Natural killer cell (primary cell): Measurements from ENCODE around the gene OSBPL3. TPM values are rescaled to one million over a fixed set of nuclear protein-coding genes. Genes with fewer than 3 reads are reported as not detected.

Experiments
- ATAC-seq, 3 donors: fragments of 150-1000 bp in 2 of 3; fragments of 200-7000 bp in 1 of 3; cut with Tn5 transposase; 1 replicate in 1 of 3; 2 replicates in 2 of 3; pipeline ENCODE4 v1.10.0; 2021; ENCODE audit warnings: mild to moderate bottlenecking in 2 of 3, moderate library complexity in 2 of 3
- DNase-seq, 2 donors: peaks; one replicate each; pipeline versions ENCODE4 v3.0.0 to v3.0.0-alpha.2; 2013 to 2021; ENCODE audit warnings: mixed read lengths in 1 of 2
- H3K27ac ChIP-seq: one replicate; pipeline ENCODE4 v1.5.1; 2013; ENCODE audit warnings: mild to moderate bottlenecking, low read length
- H3K27me3 ChIP-seq: one replicate; pipeline ENCODE4 v1.6.1; 2013; ENCODE audit warnings: low read length; ENCODE audit not compliant: control insufficient read depth, insufficient read depth
- H3K36me3 ChIP-seq: one replicate; pipeline ENCODE4 v1.6.1; 2013; ENCODE audit warnings: low read length; ENCODE audit not compliant: control insufficient read depth, insufficient read depth
- H3K4me1 ChIP-seq: one replicate; pipeline ENCODE4 v1.6.1; 2013; ENCODE audit warnings: low read length; ENCODE audit not compliant: control insufficient read depth, insufficient read depth
- H3K4me3 ChIP-seq: one replicate; pipeline ENCODE4 v1.5.1; 2013; ENCODE audit warnings: low read length
- H3K9me3 ChIP-seq: one replicate; pipeline ENCODE4 v1.6.1; 2013; ENCODE audit warnings: low read length; ENCODE audit not compliant: control insufficient read depth, insufficient read depth
- H3K27ac Mint-ChIP-seq, 2 donors: one replicate each; pipeline ENCODE4 v1.8.0; 2022; ENCODE audit warnings: mild to moderate bottlenecking in 2 of 2, mixed read lengths in 2 of 2, moderate library complexity in 1 of 2
- H3K27me3 Mint-ChIP-seq, 2 donors: one replicate each; pipeline ENCODE4 v1.8.0; 2022; ENCODE audit warnings: low read depth in 2 of 2, mixed read lengths in 2 of 2
- H3K36me3 Mint-ChIP-seq: one replicate; pipeline ENCODE4 v1.8.0; 2022; ENCODE audit warnings: mixed read lengths
- H3K4me1 Mint-ChIP-seq, 2 donors: one replicate each; pipeline ENCODE4 v1.8.0; 2022; ENCODE audit warnings: mixed read lengths in 2 of 2
- H3K4me3 Mint-ChIP-seq: one replicate; pipeline ENCODE4 v1.8.0; 2022; ENCODE audit warnings: mild to moderate bottlenecking, moderate library complexity, mixed read lengths
- H3K9me3 Mint-ChIP-seq, 2 donors: one replicate each; pipeline ENCODE4 v1.8.0; 2022; ENCODE audit warnings: mixed read lengths in 2 of 2
- WGBS: methylation state at CpG from one replicate; pipeline ENCODE4 v1.1.7; 2013; ENCODE audit warnings: missing lambda C conversion rate; ENCODE audit not compliant: insufficient coverage; 5-methylcytosine and 5-hydroxymethylcytosine counted together
- intact Hi-C: fragments of 100-400 bp; cut with micrococcal nuclease; formaldehyde crosslinking; loops from one replicate; pipeline ENCODE4 v1.14.2; 2022
- total RNA-seq, 4 donors: library from RNA; stranded (reverse); fragments of 120-200 nt in 1 of 4; gene quantifications; one replicate each; pipeline versions ENCODE4 v1.2.3 to v1.2.4, GENCODE V29; 2013 to 2022
- TF ChIP-seq, protein P1 (sequence below): fragments of 200-600 bp; IDR thresholded peaks from one replicate; pipeline ENCODE4 v1.8.0; 2022; ENCODE audit warnings: antibody characterized with exemption

OSBPL3 gene
- total RNA-seq, 3 donors from 2014 or later (not counting 1 experiment from before 2014, with no cell fraction given): 50.7 to 99.1 (median 65.1) TPM

DNA sequence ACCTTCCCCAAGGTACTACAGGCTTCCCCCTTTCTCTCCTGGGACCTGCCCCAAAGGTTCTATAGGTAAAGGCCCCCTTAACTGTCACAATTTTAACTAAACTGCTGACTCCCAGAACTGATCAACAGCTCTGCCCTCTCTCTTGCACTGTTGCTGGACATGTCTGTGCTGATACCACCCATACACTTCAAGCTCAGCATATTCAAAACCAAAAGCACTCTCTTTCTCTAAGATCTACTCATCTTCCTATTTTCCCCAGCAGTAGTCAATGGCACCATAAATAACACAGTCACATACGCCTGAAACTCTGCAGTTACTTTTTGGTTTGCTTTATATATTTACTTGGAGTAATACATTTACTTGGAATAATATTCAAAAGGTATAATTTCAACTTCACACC lies 12.3 kb downstream of the OSBPL3 start:
- H3K27ac ChIP-seq: no peak overlapping the region
- H3K4me1 ChIP-seq: peaks cover 37% of the 10 kb centered on the region

DNA sequence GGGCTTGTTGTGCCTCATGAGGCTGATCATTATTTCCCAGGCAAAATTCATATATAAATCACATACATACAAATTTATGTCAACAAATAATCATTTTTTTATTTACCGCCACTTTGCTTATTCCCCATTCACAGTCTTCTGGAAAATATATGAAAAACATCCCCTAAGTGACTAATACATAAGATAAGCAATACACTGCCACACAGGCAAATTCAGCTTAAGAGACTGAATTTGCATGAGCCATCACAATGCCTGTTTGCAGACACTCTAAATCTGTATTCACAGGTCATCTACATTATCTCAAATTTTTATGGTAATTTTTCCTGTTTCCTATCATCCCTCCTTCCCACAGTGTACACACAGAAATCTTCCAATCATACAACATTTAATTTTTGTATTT lies 13.2 kb downstream of the OSBPL3 start:
- H3K4me1 ChIP-seq: peaks cover 35% of the 10 kb centered on the region
- TF ChIP-seq, protein P1, sequence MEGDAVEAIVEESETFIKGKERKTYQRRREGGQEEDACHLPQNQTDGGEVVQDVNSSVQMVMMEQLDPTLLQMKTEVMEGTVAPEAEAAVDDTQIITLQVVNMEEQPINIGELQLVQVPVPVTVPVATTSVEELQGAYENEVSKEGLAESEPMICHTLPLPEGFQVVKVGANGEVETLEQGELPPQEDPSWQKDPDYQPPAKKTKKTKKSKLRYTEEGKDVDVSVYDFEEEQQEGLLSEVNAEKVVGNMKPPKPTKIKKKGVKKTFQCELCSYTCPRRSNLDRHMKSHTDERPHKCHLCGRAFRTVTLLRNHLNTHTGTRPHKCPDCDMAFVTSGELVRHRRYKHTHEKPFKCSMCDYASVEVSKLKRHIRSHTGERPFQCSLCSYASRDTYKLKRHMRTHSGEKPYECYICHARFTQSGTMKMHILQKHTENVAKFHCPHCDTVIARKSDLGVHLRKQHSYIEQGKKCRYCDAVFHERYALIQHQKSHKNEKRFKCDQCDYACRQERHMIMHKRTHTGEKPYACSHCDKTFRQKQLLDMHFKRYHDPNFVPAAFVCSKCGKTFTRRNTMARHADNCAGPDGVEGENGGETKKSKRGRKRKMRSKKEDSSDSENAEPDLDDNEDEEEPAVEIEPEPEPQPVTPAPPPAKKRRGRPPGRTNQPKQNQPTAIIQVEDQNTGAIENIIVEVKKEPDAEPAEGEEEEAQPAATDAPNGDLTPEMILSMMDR: no peak
- Mint-ChIP-seq H3K27me3 (no peaks in the 10 kb centered on the region), H3K27ac (peak overlapping the region; percentile 88 to 90), H3K4me3 (no peak overlapping the region), H3K9me3 (no peaks in the 10 kb centered on the region), H3K4me1 (peaks cover 77 to 80% of the 10 kb centered on the region in 2 donors), H3K36me3 (no peaks in the 10 kb centered on the region)
- H3K4me3 ChIP-seq: no peak overlapping the region
- H3K27ac ChIP-seq: peak overlapping the region; percentile 36
- intact Hi-C loops: no loop called here
- H3K9me3 ChIP-seq: no peaks in the 10 kb centered on the region
- no peaks in the 10 kb centered on the region for H3K27me3 ChIP-seq
- 94% methylated on average over 1 of the region's 1 CpG for WGBS
- H3K36me3 ChIP-seq: no peaks in the 10 kb centered on the region
- ATAC-seq: peak in 1 of 3 donors; percentile 16
- DNase-seq: no peak

More for the DNA sequence above, 12.3 kb downstream of the OSBPL3 start:
- H3K36me3 Mint-ChIP-seq: no peaks in the 10 kb centered on the region
- ATAC-seq (no peak), DNase-seq (no peak)
- Histone ChIP-seq H3K9me3 (no peaks in the 10 kb centered on the region), H3K27me3 (no peaks in the 10 kb centered on the region), H3K36me3 (no peaks in the 10 kb centered on the region), H3K4me3 (no peak overlapping the region)
- WGBS: no CpG with 5 or more reads among the region's 1 CpG
- H3K4me1 Mint-ChIP-seq: peaks cover 77 to 81% of the 10 kb centered on the region in 2 donors
- H3K27ac Mint-ChIP-seq: peak overlapping the region; percentile 88 to 90
- no peaks in the 10 kb centered on the region for H3K27me3 Mint-ChIP-seq
- TF ChIP-seq, protein P1: no peak
- intact Hi-C loops: no loop called here
- H3K9me3 Mint-ChIP-seq: no peaks in the 10 kb centered on the region
- H3K4me3 Mint-ChIP-seq: no peak overlapping the region

DNA sequence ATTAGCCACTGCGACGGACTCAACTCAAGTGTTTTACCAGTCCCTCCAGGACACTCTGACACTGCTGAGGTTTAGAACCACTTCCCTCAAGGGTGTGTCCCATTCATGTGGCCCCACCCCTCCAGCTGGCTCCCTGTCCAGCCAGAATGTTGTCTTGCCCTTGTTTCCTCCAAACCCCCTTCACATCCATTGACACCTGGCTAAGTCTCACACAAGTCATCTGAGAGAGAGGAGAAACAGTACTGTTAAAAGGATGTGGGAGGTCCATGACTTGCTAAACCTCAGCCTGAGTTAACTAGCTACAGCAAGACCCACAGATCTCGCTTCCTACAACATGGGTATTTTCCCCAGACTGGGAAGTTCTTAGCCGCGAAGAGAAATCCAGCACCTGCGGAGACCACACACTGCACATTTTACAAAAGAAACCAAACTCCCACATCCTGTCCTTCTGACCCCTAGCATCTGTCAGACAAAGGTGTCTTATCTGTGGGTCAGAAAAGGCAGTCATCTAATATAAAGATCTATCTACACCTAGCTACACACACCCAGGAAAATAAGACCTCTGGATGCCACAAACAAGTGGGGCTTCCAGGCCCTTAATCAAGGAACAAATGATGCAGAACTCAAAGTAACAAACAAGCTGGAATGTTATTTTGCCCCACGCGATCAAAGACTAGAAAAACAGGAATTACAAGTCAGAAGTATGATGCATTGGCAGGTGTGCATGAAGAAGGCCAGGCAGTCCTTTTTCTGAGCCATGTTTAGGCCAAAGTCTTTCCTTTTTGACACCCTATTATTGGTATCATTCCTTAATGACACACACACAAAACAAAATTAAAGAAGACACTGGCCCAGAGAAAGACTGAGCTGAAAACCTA lies 13.9 kb downstream of the OSBPL3 start:
- Mint-ChIP-seq H3K27me3 (no peaks in the 10 kb centered on the region), H3K36me3 (no peaks in the 10 kb centered on the region), H3K4me3 (peak overlapping the region; percentile 78), H3K27ac (peak overlapping the region; percentile 88 to 90), H3K9me3 (no peaks in the 10 kb centered on the region), H3K4me1 (peaks cover 77 to 80% of the 10 kb centered on the region in 2 donors)
- Histone ChIP-seq H3K4me1 (peaks cover 28% of the 10 kb centered on the region), H3K27ac (peak overlapping the region; percentile 36), H3K9me3 (no peaks in the 10 kb centered on the region), H3K36me3 (no peaks in the 10 kb centered on the region), H3K4me3 (no peak overlapping the region), H3K27me3 (no peaks in the 10 kb centered on the region)
- WGBS: 10% methylated on average over 8 of the region's 8 CpGs
- intact Hi-C loops: no loop called here
- peak; percentile 22 to 66 for DNase-seq
- TF ChIP-seq, protein P1: no peak
- ATAC-seq: peak; percentile 76 to 82 (median 79)
